B cell (primary cell): Measurements from ENCODE around the gene P2RY14.
"Not testable (repeated sequence)": the region's sequence is repeated elsewhere in the genome, so short reads cannot be mapped to it uniquely, and the experiment has no call there.

ENCODE experiments used
- EZH2 ChIP-seq: IDR thresholded peaks from 2 replicates; pipeline ENCODE4 v1.6.1; 2012; ENCODE audit warnings: borderline replicate concordance, low read depth, mild to moderate bottlenecking, moderate library complexity, low read length; ENCODE audit not compliant: insufficient read depth, poor library complexity, severe bottlenecking
- TF ChIP-seq, protein P1 (sequence below): fragments of 200-600 bp; IDR thresholded peaks from one replicate; pipeline ENCODE4 v1.8.0; 2022; ENCODE audit warnings: antibody characterized with exemption, mild to moderate bottlenecking

DNA sequence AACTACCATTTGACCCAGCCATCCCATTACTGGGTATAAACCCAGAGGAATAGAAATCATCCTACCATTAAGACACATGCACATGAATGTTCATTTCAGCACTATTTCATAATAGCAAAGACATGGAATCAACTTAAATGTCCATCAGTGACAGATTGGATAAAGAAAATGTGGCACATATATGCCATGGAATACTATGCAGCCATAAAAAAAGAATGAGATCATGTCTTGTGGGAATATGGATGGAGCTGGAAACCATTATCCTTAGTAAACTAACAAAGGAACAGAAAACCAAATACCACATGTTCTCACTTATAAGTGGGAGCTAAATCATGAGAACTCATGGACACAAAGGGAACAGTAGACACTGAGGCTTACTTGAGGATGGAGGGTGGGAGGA is 45.9 kb downstream of the P2RY14 start:
- TF ChIP-seq, protein P1, sequence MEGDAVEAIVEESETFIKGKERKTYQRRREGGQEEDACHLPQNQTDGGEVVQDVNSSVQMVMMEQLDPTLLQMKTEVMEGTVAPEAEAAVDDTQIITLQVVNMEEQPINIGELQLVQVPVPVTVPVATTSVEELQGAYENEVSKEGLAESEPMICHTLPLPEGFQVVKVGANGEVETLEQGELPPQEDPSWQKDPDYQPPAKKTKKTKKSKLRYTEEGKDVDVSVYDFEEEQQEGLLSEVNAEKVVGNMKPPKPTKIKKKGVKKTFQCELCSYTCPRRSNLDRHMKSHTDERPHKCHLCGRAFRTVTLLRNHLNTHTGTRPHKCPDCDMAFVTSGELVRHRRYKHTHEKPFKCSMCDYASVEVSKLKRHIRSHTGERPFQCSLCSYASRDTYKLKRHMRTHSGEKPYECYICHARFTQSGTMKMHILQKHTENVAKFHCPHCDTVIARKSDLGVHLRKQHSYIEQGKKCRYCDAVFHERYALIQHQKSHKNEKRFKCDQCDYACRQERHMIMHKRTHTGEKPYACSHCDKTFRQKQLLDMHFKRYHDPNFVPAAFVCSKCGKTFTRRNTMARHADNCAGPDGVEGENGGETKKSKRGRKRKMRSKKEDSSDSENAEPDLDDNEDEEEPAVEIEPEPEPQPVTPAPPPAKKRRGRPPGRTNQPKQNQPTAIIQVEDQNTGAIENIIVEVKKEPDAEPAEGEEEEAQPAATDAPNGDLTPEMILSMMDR = not testable (repeated sequence)
- TF ChIP-seq EZH2 = not testable (repeated sequence)
